Activated CD4-positive, alpha-beta T cell treated with anti-CD3 and anti-CD28 coated beads, Interleukin-2, amount 50 U/mL, for 48 hours (primary cell): ENCODE data around the gene NHS.

Experiments
- DNase-seq, 2 experiments: peaks; one replicate each; pipeline ENCODE4 v3.0.0-alpha.2; 2020

Gene NHS

GRCh38 chrX:17456526-17456925, 81.5 kb downstream of the NHS start:
- DNase-seq: no peak

GRCh38 chrX:17459008-17459611, 84.1 kb downstream of the NHS start:
- no peak for DNase-seq

GRCh38 chrX:17459661-17460060, 84.7 kb downstream of the NHS start:
- DNase-seq: no peak

GRCh38 chrX:17462881-17463280, 87.9 kb downstream of the NHS start:
- no peak for DNase-seq

GRCh38 chrX:17464194-17464593, 89.2 kb downstream of the NHS start:
- no peak for DNase-seq

- DNase-seq: no peak
Measured at GRCh38 chrX:17465201-17465600, 90.2 kb downstream of the NHS start.

- no peak for DNase-seq
Measured at GRCh38 chrX:17465802-17466201, 90.8 kb downstream of the NHS start.

- DNase-seq: no peak
Measured at GRCh38 chrX:17470136-17470535, 95.1 kb downstream of the NHS start.

- no peak for DNase-seq
Measured at GRCh38 chrX:17471121-17471520, 96.1 kb downstream of the NHS start.

GRCh38 chrX:17471861-17472260, 96.9 kb downstream of the NHS start:
- no peak for DNase-seq

GRCh38 chrX:17472424-17472823, 97.4 kb downstream of the NHS start:
- no peak for DNase-seq

GRCh38 chrX:17473021-17473420, 98.0 kb downstream of the NHS start:
- no peak for DNase-seq

- no peak for DNase-seq
Measured at GRCh38 chrX:17474892-17475291, 99.9 kb downstream of the NHS start.

GRCh38 chrX:17475449-17476217, 100.6 kb downstream of the NHS start:
- no peak for DNase-seq

GRCh38 chrX:17476411-17476810, 101.4 kb downstream of the NHS start:
- no peak for DNase-seq

- no peak for DNase-seq
Measured at GRCh38 chrX:17481086-17481485, 106.1 kb downstream of the NHS start.

GRCh38 chrX:17484592-17484991, 109.6 kb downstream of the NHS start:
- DNase-seq: no peak

- no peak for DNase-seq
Measured at GRCh38 chrX:17485391-17485790, 110.4 kb downstream of the NHS start.

- no peak for DNase-seq
Measured at GRCh38 chrX:17488036-17488435, 113.0 kb downstream of the NHS start.

- no peak for DNase-seq
Measured at GRCh38 chrX:17494216-17494615, 119.2 kb downstream of the NHS start.

GRCh38 chrX:17495052-17495451, 120.1 kb downstream of the NHS start:
- DNase-seq: no peak

- no peak for DNase-seq
Measured at GRCh38 chrX:17496407-17496806, 121.4 kb downstream of the NHS start.

- no peak for DNase-seq
Measured at GRCh38 chrX:17497193-17497592, 122.2 kb downstream of the NHS start.

- no peak for DNase-seq
Measured at GRCh38 chrX:17499512-17499911, 124.5 kb downstream of the NHS start.

GRCh38 chrX:17500145-17500579, 125.2 kb downstream of the NHS start:
- DNase-seq: no peak
